Adrenal gland (tissue), 12 donors: ENCODE data around the gene RAB11FIP2. TPM values are rescaled to one million over a fixed set of nuclear protein-coding genes. Genes with fewer than 3 reads are reported as not detected.

Experiments
- DNase-seq, 7 donors: peaks; one replicate each; pipeline ENCODE4 v3.0.0-alpha.2; 2019 to 2020
- H3K27ac ChIP-seq, 5 donors: fragments of 200-600 bp; sonication (generic) in 4 of 5; 1 replicate in 3 of 5; 2 replicates in 2 of 5; pipeline versions ENCODE4 v1.5.1 to v1.8.0; 2016 to 2020; ENCODE audit warnings: mild to moderate bottlenecking in 1 of 5
- H3K27me3 ChIP-seq: fragments of 200-600 bp; 2 replicates; pipeline ENCODE4 v1.8.0; 2021
- H3K36me3 ChIP-seq, 2 donors: fragments of 200-600 bp; replicated peaks in 1 of 2; 1 replicate in 1 of 2; 2 replicates in 1 of 2; pipeline versions ENCODE4 v1.5.1 to v1.8.0; 2018 to 2022
- H3K4me1 ChIP-seq, 2 donors: fragments of 200-600 bp; replicated peaks in 1 of 2; 1 replicate in 1 of 2; 2 replicates in 1 of 2; pipeline versions ENCODE4 v1.5.1 to v1.8.0; 2018 to 2021
- H3K4me3 ChIP-seq, 4 donors: fragments of 200-600 bp; sonication (generic) in 3 of 4; one replicate each; pipeline ENCODE4 v1.5.1; 2016 to 2018
- H3K9me3 ChIP-seq, 3 donors: fragments of 200-600 bp; sonication (generic) in 1 of 3; replicated peaks in 1 of 3; 1 replicate in 2 of 3; 2 replicates in 1 of 3; pipeline versions ENCODE4 v1.5.1 to v1.8.0; 2016 to 2021
- POLR2A ChIP-seq, 2 donors: fragments of 450-650 bp; IDR thresholded peaks; one replicate each; pipeline ENCODE4 v1.6.1; 2017; ENCODE audit warnings: antibody characterized with exemption in 2 of 2, mild to moderate bottlenecking in 2 of 2, moderate library complexity in 1 of 2
- WGBS, 4 donors: extraction: QIAGEN DNeasy Blood & Tissue Kit in 2 of 4; methylation state at CpG; one replicate each; pipeline versions ENCODE4 v1.1.5 to v1.1.7; 2013 to 2017; 5-methylcytosine and 5-hydroxymethylcytosine counted together
- intact Hi-C, 2 donors: fragments of 100-400 bp; cut with DNase I; formaldehyde crosslinking; loops; one replicate each; pipeline versions ENCODE4 v1.14.1 to v1.15.0; 2022 to 2023
- polyA plus RNA-seq, 3 donors: library from polyadenylated mRNA; stranded (reverse); fragments of 200-250 nt in 2 of 3; fragments of 350-450 nt in 1 of 3; fragmentation: Illumina TruSeq in 1 of 3; extraction: RNeasy Lipid Tissue Mini Kit (QIAGEN cat#74804) in 1 of 3; gene quantifications; one replicate each; pipeline ENCODE4 v1.2.3, GENCODE V29; 2013 to 2014
- total RNA-seq, 9 donors: library from RNA; depleted of rRNA in 4 of 9; stranded (reverse); fragments of >200 nt in 4 of 9; fragments of 120-200 nt in 1 of 9; fragmentation: NEBNext Ultra II Directional in 1 of 9; extraction: Animal tissue kit (Norgen Biotek cat#: 25700) in 1 of 9; gene quantifications; one replicate each; pipeline versions ENCODE4 v1.1.0 to v1.2.4, GENCODE V29; 2013 to 2023
- TF ChIP-seq, protein P1 (sequence below), 6 experiments: fragments of 450-650 bp in 4 of 6; fragments of 200-600 bp in 2 of 6; sonication (generic) in 1 of 6; IDR thresholded peaks; 1 replicate in 5 of 6; 2 replicates in 1 of 6; pipeline versions ENCODE4 v1.5.1 to v1.8.0; 2016 to 2021; ENCODE audit warnings: antibody characterized with exemption in 6 of 6, mild to moderate bottlenecking in 2 of 6, moderate library complexity in 1 of 6
- donor health status: healthy with polysubstance abuse.
- donor health status: Bipolar disorder and iron deficiency.
- donor health status: DM: yes; HTN: yes; CAD: no.
- donor health status: DM: no; HTN: no; CAD: no.
- donor health status: DM: no; HTN: no; CAD: no.
- donor health status: DM: yes; HTN: yes; CAD: no.

The RAB11FIP2 gene
- total and polyA plus RNA-seq, 12 donors = 1.8 to 30.8 (median 17.7) TPM

GRCh38 chr10:118047880-118048279 is 1.1 kb upstream of the RAB11FIP2 start:
- Histone ChIP-seq H3K4me3 (no peak overlapping the region), H3K4me1 (peaks cover 6 to 40% of the 10 kb centered on the region in 2 donors), H3K27ac (peak overlapping the region in 2 of 5 donors; percentile 21 to 92), H3K36me3 (no peaks in the 10 kb centered on the region), H3K9me3 (no peaks in the 10 kb centered on the region), H3K27me3 (no peaks in the 10 kb centered on the region)
- no peak for DNase-seq
- intact Hi-C loops = no loop called here
- WGBS, 4 donors = 79 to 85% (median 81%) methylated on average over 5 of the region's 5 CpGs
- TF ChIP-seq POLR2A (IDR thresholded peaks at IDR 0.05) = no peak
- TF ChIP-seq, protein P1, sequence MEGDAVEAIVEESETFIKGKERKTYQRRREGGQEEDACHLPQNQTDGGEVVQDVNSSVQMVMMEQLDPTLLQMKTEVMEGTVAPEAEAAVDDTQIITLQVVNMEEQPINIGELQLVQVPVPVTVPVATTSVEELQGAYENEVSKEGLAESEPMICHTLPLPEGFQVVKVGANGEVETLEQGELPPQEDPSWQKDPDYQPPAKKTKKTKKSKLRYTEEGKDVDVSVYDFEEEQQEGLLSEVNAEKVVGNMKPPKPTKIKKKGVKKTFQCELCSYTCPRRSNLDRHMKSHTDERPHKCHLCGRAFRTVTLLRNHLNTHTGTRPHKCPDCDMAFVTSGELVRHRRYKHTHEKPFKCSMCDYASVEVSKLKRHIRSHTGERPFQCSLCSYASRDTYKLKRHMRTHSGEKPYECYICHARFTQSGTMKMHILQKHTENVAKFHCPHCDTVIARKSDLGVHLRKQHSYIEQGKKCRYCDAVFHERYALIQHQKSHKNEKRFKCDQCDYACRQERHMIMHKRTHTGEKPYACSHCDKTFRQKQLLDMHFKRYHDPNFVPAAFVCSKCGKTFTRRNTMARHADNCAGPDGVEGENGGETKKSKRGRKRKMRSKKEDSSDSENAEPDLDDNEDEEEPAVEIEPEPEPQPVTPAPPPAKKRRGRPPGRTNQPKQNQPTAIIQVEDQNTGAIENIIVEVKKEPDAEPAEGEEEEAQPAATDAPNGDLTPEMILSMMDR (IDR thresholded peaks at IDR 0.05) = no peak

- intact Hi-C loops = no loop called here
- WGBS, 4 donors = 31 to 43% (median 36%) methylated on average over 15 to 22 of the region's 22 CpGs
- TF ChIP-seq POLR2A (IDR thresholded peaks at IDR 0.05) = no peak
- TF ChIP-seq, protein P1 (IDR thresholded peaks at IDR 0.05) = no peak
- H3K36me3 ChIP-seq = no peaks in the 10 kb centered on the region
- DNase-seq = peak; percentile 24 to 62 (median 36)
- H3K4me1 ChIP-seq = peaks cover 6 to 46% of the 10 kb centered on the region in 2 donors
- no peaks in the 10 kb centered on the region for H3K27me3 ChIP-seq
- peak overlapping the region; percentile 51 to 81 (median 70) for H3K4me3 ChIP-seq
- H3K9me3 ChIP-seq = no peaks in the 10 kb centered on the region
- H3K27ac ChIP-seq = peak overlapping the region in 4 of 5 donors; percentile 91 to 96 (median 93)
These were observed 497 bp upstream of the RAB11FIP2 start for GRCh38 chr10:118047157-118047719.

DNA sequence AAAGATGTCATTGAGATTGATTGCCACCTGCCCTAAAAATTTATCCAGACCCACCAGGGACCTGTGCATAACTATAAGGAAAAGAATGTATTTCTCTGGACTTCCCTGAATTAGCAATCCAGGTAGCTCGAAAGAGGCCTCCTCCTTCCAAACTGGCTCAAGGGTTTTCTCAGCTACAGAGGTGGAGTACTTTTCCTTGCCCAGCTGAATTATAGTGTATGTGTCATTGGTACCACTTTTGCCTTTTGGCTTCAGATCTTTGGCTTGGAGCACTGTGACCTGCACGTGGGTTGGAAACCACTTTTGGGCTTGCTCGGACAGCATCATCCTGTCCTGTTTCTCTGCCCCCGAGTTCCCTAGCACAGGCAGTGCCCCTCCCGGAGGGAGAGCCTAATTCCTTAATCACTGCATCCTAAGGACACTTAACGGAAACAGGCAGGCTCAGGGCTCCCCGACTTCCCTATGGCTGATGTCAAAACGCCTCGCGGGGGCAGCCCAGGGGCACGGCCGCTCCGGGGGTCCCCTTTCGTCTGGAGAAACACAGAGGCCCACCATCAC is 825 bp downstream of the RAB11FIP2 start:
- Histone ChIP-seq H3K9me3 (no peaks in the 10 kb centered on the region), H3K4me1 (peaks cover 6 to 56% of the 10 kb centered on the region in 2 donors), H3K27ac (peak overlapping the region; percentile 77 to 96 (median 92)), H3K4me3 (peak overlapping the region; percentile 51 to 81 (median 70)), H3K27me3 (no peaks in the 10 kb centered on the region), H3K36me3 (no peaks in the 10 kb centered on the region)
- WGBS, 4 donors = 0 to 1% (median 1%) methylated on average over 1 to 14 of the region's 14 CpGs
- no peak for TF ChIP-seq POLR2A (IDR thresholded peaks at IDR 0.05)
- TF ChIP-seq, protein P1 (IDR thresholded peaks at IDR 0.05) = no peak
- peak; percentile 43 to 65 (median 56) for DNase-seq
- intact Hi-C loops = no loop called here

GRCh38 chr10:118045158-118045836 is 1.4 kb downstream of the RAB11FIP2 start:
- H3K4me3 ChIP-seq = peak overlapping the region in 2 of 4 donors; percentile 76 to 81
- no peaks in the 10 kb centered on the region for H3K36me3 ChIP-seq
- peaks cover 6 to 62% of the 10 kb centered on the region in 2 donors for H3K4me1 ChIP-seq
- H3K27ac ChIP-seq = peak overlapping the region in 3 of 5 donors; percentile 91 to 96 (median 92)
- WGBS, 4 donors = 39% methylated on average over 8 of the region's 8 CpGs
- no peak for TF ChIP-seq POLR2A (IDR thresholded peaks at IDR 0.05)
- TF ChIP-seq, protein P1 (IDR thresholded peaks at IDR 0.05) = no peak
- no peaks in the 10 kb centered on the region for H3K27me3 ChIP-seq
- DNase-seq = no peak
- H3K9me3 ChIP-seq = no peaks in the 10 kb centered on the region
- intact Hi-C loops = no loop called here
